Smooth muscle cell (in vitro differentiated cells): ENCODE data around the gene CER1. TPM values are rescaled to one million over a fixed set of nuclear protein-coding genes. Genes with fewer than 3 reads are reported as not detected.

ENCODE experiments used
- DNase-seq: peaks from one replicate; lab custom pipeline; 2025; ENCODE audit not compliant: unreplicated experiment; lab: John Stamatoyannopoulos, UW
- H2AFZ ChIP-seq: fragments of 200-600 bp; sonication (generic); 2 replicates; pipeline ENCODE4 v1.6.0; 2016; ENCODE audit warnings: antibody characterized with exemption, low read depth, mild to moderate bottlenecking
- H3F3A ChIP-seq: fragments of 200-600 bp; sonication (generic); 2 replicates; pipeline ENCODE4 v1.6.0; 2017; ENCODE audit warnings: antibody characterized with exemption, low read depth
- H3K27ac ChIP-seq: fragments of 200-600 bp; sonication (generic); 2 replicates; pipeline ENCODE4 v1.5.1; 2016; ENCODE audit warnings: low read depth, mild to moderate bottlenecking
- H3K27me3 ChIP-seq: fragments of 200-600 bp; sonication (generic); 2 replicates; pipeline ENCODE4 v1.6.1; 2016; ENCODE audit warnings: low read depth, mild to moderate bottlenecking
- H3K36me3 ChIP-seq: fragments of 200-600 bp; sonication (generic); 2 replicates; pipeline ENCODE4 v1.5.1; 2016; ENCODE audit warnings: low read depth
- H3K4me1 ChIP-seq: fragments of 200-600 bp; sonication (generic); 2 replicates; pipeline ENCODE4 v1.5.1; 2016; ENCODE audit warnings: low read depth
- H3K4me2 ChIP-seq: fragments of 200-600 bp; sonication (generic); 2 replicates; pipeline ENCODE4 v1.6.0; 2016; ENCODE audit warnings: mild to moderate bottlenecking
- H3K4me3 ChIP-seq: fragments of 200-600 bp; sonication (generic); 2 replicates; pipeline ENCODE4 v1.5.1; 2016; ENCODE audit warnings: mild to moderate bottlenecking
- H3K79me2 ChIP-seq: fragments of 200-600 bp; sonication (generic); 2 replicates; pipeline ENCODE4 v1.6.0; 2016; ENCODE audit warnings: low read depth, mild to moderate bottlenecking
- H3K9ac ChIP-seq: fragments of 200-600 bp; sonication (generic); 2 replicates; pipeline ENCODE4 v1.6.0; 2016; ENCODE audit warnings: low read depth
- H3K9me3 ChIP-seq: fragments of 200-600 bp; sonication (generic); replicated peaks from 2 replicates; pipeline ENCODE4 v1.5.1; 2016; ENCODE audit warnings: low read depth
- H4K20me1 ChIP-seq: fragments of 200-600 bp; sonication (generic); 2 replicates; pipeline ENCODE4 v1.6.0; 2016; ENCODE audit warnings: low read depth
- CTCF ChIP-seq: fragments of 200-600 bp; sonication (generic); IDR thresholded peaks from 2 replicates; pipeline ENCODE4 v1.5.1; 2017; ENCODE audit warnings: borderline replicate concordance, mild to moderate bottlenecking, antibody characterized with exemption; ENCODE audit not compliant: insufficient read depth, poor library complexity, severe bottlenecking
- WGBS: methylation state at CpG from one replicate; pipeline ENCODE4 v1.1.7; 2016; ENCODE audit warnings: low lambda C conversion rate; 5-methylcytosine and 5-hydroxymethylcytosine counted together
- polyA plus RNA-seq: library from polyadenylated mRNA; unstranded; fragments of >200 nt; fragmentation: Nextera tagmentation; extraction: Ambion mirVana; gene quantifications from 2 replicates; pipeline ENCODE4 v1.2.1, GENCODE V29; 2016
- total RNA-seq: library from RNA; depleted of rRNA; stranded (reverse); fragments of >200 nt; gene quantifications from 2 replicates; pipeline ENCODE4 v1.2.3, GENCODE V29; 2014

Gene CER1
- total and polyA plus RNA-seq, 2 experiments from 2014 or later = 1.6 TPM; not detected in 1

GRCh38 chr9:14744768-14745167, 22.2 kb upstream of the CER1 start:
- no peaks in the 10 kb centered on the region for H3K36me3 ChIP-seq
- no peaks in the 10 kb centered on the region for H3K4me1 ChIP-seq
- H3K4me3 ChIP-seq = no peak overlapping the region
- no peak overlapping the region for H3K9ac ChIP-seq
- TF ChIP-seq CTCF = no peak
- H3K9me3 ChIP-seq = no peaks in the 10 kb centered on the region
- DNase-seq = no peak
- H3K79me2 ChIP-seq = no peaks in the 10 kb centered on the region
- H3K4me2 ChIP-seq = no peak overlapping the region
- no peaks in the 10 kb centered on the region for H3F3A ChIP-seq
- H3K27me3 ChIP-seq = no peaks in the 10 kb centered on the region
- H2AFZ ChIP-seq = no peak overlapping the region
- no peaks in the 10 kb centered on the region for H4K20me1 ChIP-seq
- 100% methylated on average over 1 of the region's 1 CpG for WGBS
- no peak overlapping the region for H3K27ac ChIP-seq

GRCh38 chr9:14741369-14741768, 18.8 kb upstream of the CER1 start:
- Histone ChIP-seq H3K27ac (no peak overlapping the region), H2AFZ (no peak overlapping the region), H4K20me1 (no peaks in the 10 kb centered on the region), H3K4me2 (no peak overlapping the region), H3K36me3 (no peaks in the 10 kb centered on the region), H3K27me3 (no peaks in the 10 kb centered on the region), H3K4me3 (no peak overlapping the region), H3K9ac (no peak overlapping the region), H3K4me1 (no peaks in the 10 kb centered on the region), H3F3A (no peaks in the 10 kb centered on the region), H3K79me2 (no peaks in the 10 kb centered on the region), H3K9me3 (no peaks in the 10 kb centered on the region)
- TF ChIP-seq CTCF = no peak
- 96% methylated on average over 3 of the region's 3 CpGs for WGBS
- DNase-seq = no peak

GRCh38 chr9:14733133-14733532, 10.6 kb upstream of the CER1 start:
- H3K4me2 ChIP-seq = no peak overlapping the region
- DNase-seq = no peak
- H3K4me3 ChIP-seq = no peak overlapping the region
- H3K36me3 ChIP-seq = no peaks in the 10 kb centered on the region
- H3K27me3 ChIP-seq = no peaks in the 10 kb centered on the region
- no peak overlapping the region for H3K9ac ChIP-seq
- TF ChIP-seq CTCF = no peak
- H2AFZ ChIP-seq = no peak overlapping the region
- no peak overlapping the region for H3K27ac ChIP-seq
- H4K20me1 ChIP-seq = no peaks in the 10 kb centered on the region
- no peaks in the 10 kb centered on the region for H3K79me2 ChIP-seq
- no peaks in the 10 kb centered on the region for H3K9me3 ChIP-seq
- WGBS = 85% methylated on average over 5 of the region's 5 CpGs
- no peaks in the 10 kb centered on the region for H3K4me1 ChIP-seq
- H3F3A ChIP-seq = no peaks in the 10 kb centered on the region

- Histone ChIP-seq H3K4me1 (no peaks in the 10 kb centered on the region), H3K27me3 (no peaks in the 10 kb centered on the region), H3K36me3 (no peaks in the 10 kb centered on the region), H3K4me3 (no peak overlapping the region), H3K4me2 (no peak overlapping the region), H3K79me2 (no peaks in the 10 kb centered on the region), H4K20me1 (no peaks in the 10 kb centered on the region), H3K27ac (no peak overlapping the region), H3K9me3 (no peaks in the 10 kb centered on the region), H3F3A (no peaks in the 10 kb centered on the region), H3K9ac (no peak overlapping the region), H2AFZ (no peak overlapping the region)
- no peak for DNase-seq
- 94% methylated on average over 1 of the region's 1 CpG for WGBS
- no peak for TF ChIP-seq CTCF
Observed at GRCh38 chr9:14731294-14731981, 8.9 kb upstream of the CER1 start.
